GM15510 (cell line): ENCODE data around the gene CARS1.

ENCODE experiments used
- POLR2A ChIP-seq: IDR thresholded peaks from 3 replicates; pipeline ENCODE4 v1.6.1; 2011; ENCODE audit warnings: borderline replicate concordance; ENCODE audit not compliant: insufficient read length; ENCODE audit errors: extremely low read depth

Gene CARS1

GRCh38 chr11:3083321-3083720 lies 26.1 kb upstream of the CARS1 start:
- TF ChIP-seq POLR2A, result no peak

GRCh38 chr11:3081386-3081751 lies 24.1 kb upstream of the CARS1 start:
- no peak for TF ChIP-seq POLR2A

- TF ChIP-seq POLR2A, result no peak
These were observed 23.6 kb upstream of the CARS1 start for GRCh38 chr11:3080733-3081385.

- TF ChIP-seq POLR2A, result no peak
These were observed 22.9 kb upstream of the CARS1 start for GRCh38 chr11:3080104-3080503.

GRCh38 chr11:3077846-3078440 lies 20.7 kb upstream of the CARS1 start:
- no peak for TF ChIP-seq POLR2A

GRCh38 chr11:3077189-3077836 lies 20.1 kb upstream of the CARS1 start:
- TF ChIP-seq POLR2A, result no peak

GRCh38 chr11:3074912-3075589 lies 17.8 kb upstream of the CARS1 start:
- TF ChIP-seq POLR2A, result no peak

- no peak for TF ChIP-seq POLR2A
These were observed 15.8 kb upstream of the CARS1 start for GRCh38 chr11:3073029-3073435.

GRCh38 chr11:3069425-3069824 lies 12.2 kb upstream of the CARS1 start:
- no peak for TF ChIP-seq POLR2A

GRCh38 chr11:3060436-3061025 lies 3.3 kb upstream of the CARS1 start:
- no peak for TF ChIP-seq POLR2A

GRCh38 chr11:3058753-3059664 lies 1.8 kb upstream of the CARS1 start:
- no peak for TF ChIP-seq POLR2A

GRCh38 chr11:3056296-3057068 lies 741 bp downstream of the CARS1 start:
- TF ChIP-seq POLR2A, result no peak

- TF ChIP-seq POLR2A, result no peak
These were observed 1.3 kb downstream of the CARS1 start for GRCh38 chr11:3055891-3056290.
